Tibial nerve (tissue), 4 donors: Measurements from ENCODE around the gene HLA-E. TPM values are rescaled to one million over a fixed set of nuclear protein-coding genes. Genes with fewer than 3 reads are reported as not detected.

Source experiments
- DNase-seq, 2 donors: peaks; one replicate each; pipeline ENCODE4 v3.0.0-alpha.2; 2019; ENCODE audit warnings: low spot score in 2 of 2
- H3K27ac ChIP-seq, 4 donors: fragments of 200-600 bp; sonication (generic) in 3 of 4; one replicate each; pipeline ENCODE4 v1.5.1; 2017 to 2019; ENCODE audit warnings: mild to moderate bottlenecking in 1 of 4
- H3K27me3 ChIP-seq, 2 donors: fragments of 200-600 bp; sonication (generic) in 1 of 2; one replicate each; pipeline versions ENCODE4 v1.5.1 to v1.6.0; 2017 to 2019
- H3K36me3 ChIP-seq, 3 donors: fragments of 200-600 bp; sonication (generic); one replicate each; pipeline ENCODE4 v1.5.1; 2018 to 2019
- H3K4me1 ChIP-seq, 4 donors: fragments of 200-600 bp; sonication (generic) in 3 of 4; one replicate each; pipeline ENCODE4 v1.5.1; 2017 to 2019
- H3K4me3 ChIP-seq, 4 donors: fragments of 200-600 bp; sonication (generic) in 3 of 4; one replicate each; pipeline ENCODE4 v1.5.1; 2017 to 2019; ENCODE audit warnings: mild to moderate bottlenecking in 1 of 4, moderate library complexity in 1 of 4
- H3K9me3 ChIP-seq, 4 donors: fragments of 200-600 bp; sonication (generic) in 3 of 4; one replicate each; pipeline ENCODE4 v1.5.1; 2017 to 2019
- CTCF ChIP-seq, 5 experiments: fragments of 200-600 bp in 3 of 5; fragments of 450-650 bp in 2 of 5; sonication (generic) in 3 of 5; IDR thresholded peaks; one replicate each; pipeline ENCODE4 v1.5.1; 2016 to 2019; ENCODE audit warnings: antibody characterized with exemption in 5 of 5, mild to moderate bottlenecking in 3 of 5, moderate library complexity in 2 of 5
- EP300 ChIP-seq, 2 donors: sonication (generic); formaldehyde crosslinking; IDR thresholded peaks; one replicate each; pipeline ENCODE4 v1.6.1; 2017; ENCODE audit warnings: antibody characterized with exemption in 2 of 2, mild to moderate bottlenecking in 1 of 2
- POLR2A ChIP-seq, 2 donors: fragments of 450-650 bp; IDR thresholded peaks; one replicate each; pipeline ENCODE4 v1.6.1; 2017; ENCODE audit warnings: antibody characterized with exemption in 2 of 2, mild to moderate bottlenecking in 2 of 2, moderate library complexity in 2 of 2
- WGBS, 2 donors: methylation state at CpG; one replicate each; pipeline ENCODE4 v1.1.5; 2018; 5-methylcytosine and 5-hydroxymethylcytosine counted together
- total RNA-seq, 4 donors: library from RNA; depleted of rRNA; stranded (reverse); fragments of >200 nt; gene quantifications; one replicate each; pipeline ENCODE4 v1.1.0, GENCODE V29; 2016

Gene HLA-E
- total RNA-seq, 4 donors from 2014 or later = 483 to 900 (median 631) TPM

GRCh38 chr6:30537931-30538330, 48.6 kb downstream of the HLA-E start:
- no peak for DNase-seq
- H3K36me3 ChIP-seq = no peaks in the 10 kb centered on the region
- peaks cover 0 to 13% (median 0%) of the 10 kb centered on the region in 4 donors for H3K4me1 ChIP-seq
- WGBS, 2 donors = 75 to 77% methylated on average over 3 of the region's 3 CpGs
- H3K4me3 ChIP-seq = no peak overlapping the region
- no peak for TF ChIP-seq POLR2A (IDR thresholded peaks at IDR 0.05)
- no peak for TF ChIP-seq CTCF (IDR thresholded peaks at IDR 0.05)
- no peak for TF ChIP-seq EP300 (IDR thresholded peaks at IDR 0.05)
- H3K27ac ChIP-seq = no peak overlapping the region
- no peaks in the 10 kb centered on the region for H3K9me3 ChIP-seq
- H3K27me3 ChIP-seq = no peaks in the 10 kb centered on the region

- H3K36me3 ChIP-seq = peaks cover 0 to 15% (median 0%) of the 10 kb centered on the region in 3 donors
- peak overlapping the region in 2 of 4 donors; percentile 23 to 36 for H3K27ac ChIP-seq
- no peaks in the 10 kb centered on the region for H3K9me3 ChIP-seq
- H3K4me1 ChIP-seq = peaks cover 0 to 21% (median 0%) of the 10 kb centered on the region in 4 donors
- no peaks in the 10 kb centered on the region for H3K27me3 ChIP-seq
- WGBS, 2 donors = 14 to 15% methylated on average over 23 of the region's 23 CpGs
- peak overlapping the region in 2 of 4 donors; percentile 17 to 33 for H3K4me3 ChIP-seq
- DNase-seq = peak; percentile 56 to 81
- TF ChIP-seq CTCF (IDR thresholded peaks at IDR 0.05) = peak; percentile 80 to 97 (median 96)
- TF ChIP-seq EP300 (IDR thresholded peaks at IDR 0.05) = no peak
- TF ChIP-seq POLR2A (IDR thresholded peaks at IDR 0.05) = no peak
Measured at GRCh38 chr6:30541515-30542403, 52.5 kb downstream of the HLA-E start.

- H3K36me3 ChIP-seq = peaks cover 0 to 21% (median 0%) of the 10 kb centered on the region in 3 donors
- DNase-seq = no peak
- H3K4me3 ChIP-seq = no peak overlapping the region
- H3K27ac ChIP-seq = peak overlapping the region in 2 of 4 donors; percentile 11 to 36
- 25 to 31% methylated on average over 4 of the region's 4 CpGs for WGBS, 2 donors
- no peaks in the 10 kb centered on the region for H3K27me3 ChIP-seq
- TF ChIP-seq CTCF (IDR thresholded peaks at IDR 0.05) (no peak), EP300 (IDR thresholded peaks at IDR 0.05) (no peak), POLR2A (IDR thresholded peaks at IDR 0.05) (no peak)
- peaks cover 0 to 21% (median 0%) of the 10 kb centered on the region in 4 donors for H3K4me1 ChIP-seq
- H3K9me3 ChIP-seq = no peaks in the 10 kb centered on the region
Measured at GRCh38 chr6:30542404-30542725, 53.1 kb downstream of the HLA-E start.

- Histone ChIP-seq H3K9me3 (no peaks in the 10 kb centered on the region), H3K4me3 (no peak overlapping the region), H3K36me3 (peaks cover 0 to 27% (median 0%) of the 10 kb centered on the region in 3 donors), H3K27me3 (no peaks in the 10 kb centered on the region), H3K4me1 (peaks cover 0 to 21% (median 0%) of the 10 kb centered on the region in 4 donors), H3K27ac (peak overlapping the region in 2 of 4 donors; percentile 11 to 32)
- no peak for TF ChIP-seq POLR2A (IDR thresholded peaks at IDR 0.05)
- no peak for TF ChIP-seq EP300 (IDR thresholded peaks at IDR 0.05)
- no peak for TF ChIP-seq CTCF (IDR thresholded peaks at IDR 0.05)
- WGBS, 2 donors = 67 to 75% methylated on average over 1 of the region's 1 CpG
- DNase-seq = no peak
Measured at GRCh38 chr6:30542915-30543314, 53.6 kb downstream of the HLA-E start.

Other genes starting within 250 kb of the HLA-E start
- gene TRIM39, start 162.6 kb upstream of the HLA-E start, total RNA-seq = 10 to 100 TPM in 3 of 4 donors, 1 to 10 TPM in 1; 8.1 to 22.2 (median 13.9) TPM
- 100 to 1,000 TPM in 2 of 4 donors, 10 to 100 TPM in 2; 48.6 to 120 (median 97.0) TPM for gene RPP21, start 144.4 kb upstream of the HLA-E start, total RNA-seq
- 10 to 100 TPM; 38.1 to 45.2 (median 44.3) TPM for gene GNL1, start 67.0 kb downstream of the HLA-E start, total RNA-seq
- 10 to 100 TPM in 1 of 4 donors, 1 to 10 TPM in 3; 8.0 to 10.3 (median 8.8) TPM for gene PRR3, start 67.8 kb downstream of the HLA-E start, total RNA-seq
- gene ABCF1, start 81.9 kb downstream of the HLA-E start, total RNA-seq = 10 to 100 TPM; 31.4 to 64.5 (median 36.9) TPM
- gene PPP1R10, start 127.7 kb downstream of the HLA-E start, total RNA-seq = 10 to 100 TPM; 29.4 to 48.6 (median 39.3) TPM
- 10 to 100 TPM; 36.9 to 67.7 (median 50.3) TPM for gene MRPS18B, start 128.3 kb downstream of the HLA-E start, total RNA-seq
- 10 to 100 TPM in 1 of 4 donors, 1 to 10 TPM in 3; 5.5 to 18.0 (median 7.7) TPM for gene ATAT1, start 137.4 kb downstream of the HLA-E start, total RNA-seq
- gene C6orf136, start 157.6 kb downstream of the HLA-E start, total RNA-seq = 10 to 100 TPM; 13.5 to 21.4 (median 20.7) TPM
- 10 to 100 TPM; 22.7 to 40.2 (median 29.2) TPM for gene DHX16, start 183.5 kb downstream of the HLA-E start, total RNA-seq
- 10 to 100 TPM; 26.6 to 48.0 (median 35.5) TPM for gene PPP1R18, start 197.1 kb downstream of the HLA-E start, total RNA-seq
- 10 to 100 TPM in 1 of 4 donors, 1 to 10 TPM in 3; 6.0 to 13.3 (median 6.9) TPM for gene NRM, start 201.5 kb downstream of the HLA-E start, total RNA-seq
- gene MDC1, start 227.8 kb downstream of the HLA-E start, total RNA-seq = 10 to 100 TPM; 21.3 to 36.0 (median 26.2) TPM
- gene TUBB, start 230.8 kb downstream of the HLA-E start, total RNA-seq = 100 to 1,000 TPM; 152 to 218 (median 207) TPM